HG02642 (cell line): ENCODE measurements around the gene PIGZ.
A peak's percentile ranks its signal among the peaks of the same experiment; 100 is the strongest.

Source experiments
- ATAC-seq: cut with Tn5 transposase; IDR thresholded peaks from one replicate; pipeline ENCODE4 v1.9.1; 2021; ENCODE audit warnings: mild to moderate bottlenecking; ENCODE audit not compliant: unreplicated experiment, poor library complexity

The PIGZ gene

DNA sequence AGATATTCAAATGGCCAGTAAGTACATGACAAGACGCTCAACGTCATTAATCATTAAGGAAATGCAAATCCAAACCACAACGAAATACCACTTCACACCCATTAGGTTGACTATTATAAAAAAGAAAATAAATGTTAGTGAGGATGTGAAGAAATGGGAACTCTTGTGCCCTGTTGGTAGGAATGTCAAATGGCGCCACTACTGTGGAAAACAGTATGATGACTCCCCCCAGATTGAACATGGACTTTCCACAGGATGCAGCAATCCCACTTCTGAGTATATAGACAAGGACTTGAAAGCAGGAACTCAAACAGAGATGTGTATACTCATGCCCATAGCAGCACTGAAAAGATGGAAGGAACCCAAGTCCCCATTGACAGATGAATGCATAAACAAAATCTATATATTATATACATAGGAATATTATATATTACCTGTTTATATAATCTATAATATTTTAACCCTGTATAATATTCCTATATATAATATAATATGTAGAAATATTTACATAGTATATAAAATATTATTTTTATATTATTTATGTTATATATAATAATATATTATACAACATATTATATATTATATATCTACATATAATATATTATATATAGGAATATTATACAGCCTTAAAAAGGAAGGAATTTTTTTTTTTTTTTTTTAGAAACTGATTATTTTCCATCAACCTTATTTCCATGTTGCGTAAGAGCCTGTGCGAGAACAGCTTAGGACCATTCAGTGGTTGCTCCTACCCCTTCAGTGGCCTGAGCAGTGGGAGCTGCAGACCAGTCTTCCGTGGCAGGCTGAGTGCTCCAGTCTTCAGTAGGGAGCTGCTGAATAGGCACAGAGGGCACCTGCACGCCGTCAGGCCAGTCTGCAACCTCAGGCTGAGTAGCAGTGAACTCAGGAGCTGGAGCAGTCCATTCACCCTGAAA lies 17.6 kb upstream of the PIGZ start:
- ATAC-seq: no peak

GRCh38 chr3:196985298-196985697 lies 16.7 kb upstream of the PIGZ start:
- no peak for ATAC-seq

DNA sequence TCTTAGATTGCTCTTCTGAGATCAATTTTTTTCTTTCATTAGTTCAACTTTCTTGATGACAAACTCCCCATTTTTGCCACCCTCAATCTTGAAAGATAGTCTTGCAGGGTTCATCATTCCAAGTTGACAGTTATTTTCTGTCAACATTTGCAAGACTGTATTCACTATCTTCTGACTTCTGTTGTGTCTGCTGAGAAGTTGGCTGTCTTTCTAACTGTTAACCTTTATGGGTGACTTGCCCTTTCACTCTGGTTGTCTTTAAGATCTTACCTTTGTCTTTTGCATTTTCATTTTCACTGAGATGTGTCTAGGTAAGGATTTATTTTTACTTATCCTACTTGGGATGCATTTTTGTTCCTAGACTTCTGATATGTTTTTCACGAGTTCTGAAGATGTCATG lies 14.6 kb upstream of the PIGZ start:
- ATAC-seq: no peak

DNA sequence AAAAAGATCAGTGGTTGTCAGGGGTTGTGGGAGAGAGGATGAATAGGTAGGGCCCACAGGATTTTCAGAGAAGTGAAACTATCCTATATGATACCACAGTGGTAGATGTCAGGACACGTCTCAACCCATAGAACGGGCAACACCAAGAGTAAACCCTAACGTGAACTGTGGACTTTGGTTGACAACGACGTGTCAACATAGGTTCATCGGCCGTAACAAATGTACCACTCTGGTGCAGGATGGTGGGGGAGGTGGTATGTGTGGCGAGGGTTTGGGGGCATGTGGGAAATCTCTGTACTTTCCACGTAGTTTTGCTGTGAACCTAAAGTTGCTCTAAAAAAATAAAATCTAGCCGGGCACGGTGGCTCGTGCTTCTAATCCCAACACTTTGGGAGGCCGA lies 13.0 kb upstream of the PIGZ start:
- ATAC-seq: no peak

GRCh38 chr3:196979545-196979944 lies 10.9 kb upstream of the PIGZ start:
- no peak for ATAC-seq

DNA sequence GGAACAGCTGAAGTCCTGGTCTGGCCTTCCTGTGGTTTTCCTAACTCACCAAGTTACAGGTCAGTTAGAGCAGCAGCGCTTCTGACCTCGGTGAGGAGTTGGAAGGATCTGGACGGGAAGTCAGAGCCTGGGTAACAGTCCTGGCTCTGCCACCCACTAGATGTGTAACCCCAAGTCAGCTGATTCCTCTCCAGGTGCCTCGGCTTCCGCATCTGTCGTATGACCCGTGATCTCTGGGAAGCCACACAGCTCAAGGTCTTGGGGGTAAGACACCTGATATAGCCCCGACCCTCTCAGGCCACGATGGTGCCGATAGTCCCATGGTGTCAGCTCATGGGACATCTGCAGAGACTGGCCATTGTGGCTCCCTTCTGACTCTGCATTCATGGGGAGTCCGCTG lies 8.3 kb upstream of the PIGZ start:
- ATAC-seq: no peak

GRCh38 chr3:196975349-196975748 lies 6.7 kb upstream of the PIGZ start:
- ATAC-seq: no peak

DNA sequence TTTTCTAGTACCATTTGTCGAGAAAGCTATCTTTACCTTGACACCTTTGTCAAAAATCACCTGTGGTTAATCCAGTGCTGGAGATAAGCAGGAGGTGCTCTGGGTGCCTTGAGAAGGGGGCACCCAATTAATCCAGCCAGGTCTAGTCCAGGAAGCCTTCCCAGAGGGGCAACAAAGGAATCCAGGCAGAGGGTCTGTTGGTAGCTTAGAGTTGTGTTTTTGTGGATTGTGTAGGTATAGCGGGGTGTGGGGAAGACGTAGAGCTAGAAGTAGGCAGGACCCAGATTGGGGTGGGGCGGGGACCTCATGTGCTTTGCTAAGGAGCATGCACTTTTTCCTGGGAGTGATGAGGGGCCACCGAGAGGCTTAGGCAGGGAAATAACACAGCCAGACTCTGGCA lies 6.0 kb upstream of the PIGZ start:
- no peak for ATAC-seq

DNA sequence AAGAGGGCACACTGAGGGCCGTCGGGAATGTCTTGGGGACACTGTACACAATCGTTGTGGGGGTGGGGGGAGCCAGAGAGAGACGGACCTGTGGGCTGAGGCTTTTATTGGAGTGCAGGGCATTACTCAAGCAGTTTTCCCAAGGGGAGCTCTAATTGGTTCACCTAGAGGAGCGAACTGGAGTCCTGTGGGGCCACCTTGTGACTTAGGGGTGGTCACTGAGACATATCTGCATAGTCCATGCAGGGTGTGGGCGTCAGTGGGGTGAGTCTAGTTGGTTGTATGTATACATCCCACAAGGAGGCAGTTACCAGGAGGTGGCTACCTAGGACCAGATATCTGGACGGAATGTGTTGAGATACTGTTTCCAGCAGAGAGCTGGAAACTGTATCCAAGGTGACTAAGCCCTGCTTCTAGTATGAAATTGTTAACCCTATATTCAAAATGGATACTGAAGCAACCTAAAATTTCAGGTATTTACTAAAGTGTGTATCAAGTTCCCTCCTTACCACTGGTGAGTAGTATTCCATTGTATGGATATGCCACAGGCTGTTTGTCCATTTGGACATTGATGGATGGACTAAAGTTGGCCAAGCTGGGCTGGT lies 2.6 kb upstream of the PIGZ start:
- no peak for ATAC-seq

- no peak for ATAC-seq
Observed at GRCh38 chr3:196970547-196971093, 2.0 kb upstream of the PIGZ start.

GRCh38 chr3:196969660-196970546 lies 1.3 kb upstream of the PIGZ start:
- peak; percentile 59 for ATAC-seq

DNA sequence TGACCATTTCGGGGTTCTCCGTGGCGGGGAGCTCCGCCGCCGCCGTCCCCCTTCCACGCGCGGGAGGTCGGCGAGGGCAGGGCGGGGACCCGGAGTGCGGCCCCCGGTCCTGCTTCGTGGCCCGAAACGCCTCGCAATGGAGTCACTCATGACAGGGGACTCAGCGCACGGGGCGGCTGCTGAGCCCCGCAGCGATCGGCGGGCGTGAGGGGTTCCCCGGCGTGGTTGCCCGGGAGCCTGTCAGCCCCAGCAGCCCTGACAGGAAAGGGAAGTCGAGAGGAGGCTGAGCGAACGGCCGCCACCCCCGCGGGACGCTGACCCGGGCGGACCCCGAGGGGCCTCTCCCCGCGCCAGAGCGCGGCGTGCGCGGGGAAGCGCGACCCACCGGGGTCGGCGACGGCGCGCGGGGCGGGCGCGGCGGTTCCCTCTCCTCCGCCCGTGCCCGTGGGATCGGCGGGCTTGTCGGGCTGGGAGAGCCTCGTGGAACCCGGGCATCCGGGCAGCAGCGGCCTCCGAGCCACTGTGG lies 564 bp upstream of the PIGZ start:
- ATAC-seq: peak; percentile 56

GRCh38 chr3:196967412-196968232 lies 1.0 kb downstream of the PIGZ start:
- no peak for ATAC-seq

GRCh38 chr3:196966526-196967401 lies 1.9 kb downstream of the PIGZ start:
- no peak for ATAC-seq

DNA sequence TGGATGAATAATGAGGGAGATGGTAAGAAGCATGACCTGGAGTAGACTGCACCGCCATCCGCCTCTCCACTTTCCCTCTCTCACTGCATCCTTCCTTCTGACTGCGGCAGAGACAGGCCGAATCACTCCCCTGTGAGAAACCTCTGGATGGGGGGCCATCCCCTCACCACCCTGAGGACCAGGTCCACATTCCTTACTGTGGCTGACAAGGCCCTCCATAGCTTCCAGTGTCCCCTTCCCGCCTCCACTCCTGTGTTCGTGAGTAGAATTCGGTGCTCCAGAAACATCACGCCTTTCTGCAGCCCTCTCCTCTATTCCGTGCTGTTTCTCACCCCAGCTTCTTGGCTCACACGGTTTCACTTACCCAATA lies 2.8 kb downstream of the PIGZ start:
- ATAC-seq: no peak

- ATAC-seq: no peak
Observed at GRCh38 chr3:196965112-196965803, 3.4 kb downstream of the PIGZ start.

DNA sequence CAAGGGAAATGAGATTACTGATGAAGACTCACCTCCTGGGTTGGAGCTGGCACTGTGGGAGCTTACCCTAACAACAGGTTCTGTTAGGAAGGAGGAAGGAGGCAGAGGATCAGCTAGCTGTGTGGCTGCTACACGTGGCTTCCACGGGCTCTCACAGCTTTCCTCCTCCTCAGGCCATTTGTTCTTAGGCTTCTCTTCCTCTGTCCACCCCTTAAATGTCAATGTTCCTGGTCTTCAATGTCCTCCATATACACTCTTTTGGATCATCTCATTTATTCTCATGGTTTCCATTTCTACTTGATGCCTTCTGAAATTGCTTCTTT lies 5.0 kb downstream of the PIGZ start:
- ATAC-seq: no peak

DNA sequence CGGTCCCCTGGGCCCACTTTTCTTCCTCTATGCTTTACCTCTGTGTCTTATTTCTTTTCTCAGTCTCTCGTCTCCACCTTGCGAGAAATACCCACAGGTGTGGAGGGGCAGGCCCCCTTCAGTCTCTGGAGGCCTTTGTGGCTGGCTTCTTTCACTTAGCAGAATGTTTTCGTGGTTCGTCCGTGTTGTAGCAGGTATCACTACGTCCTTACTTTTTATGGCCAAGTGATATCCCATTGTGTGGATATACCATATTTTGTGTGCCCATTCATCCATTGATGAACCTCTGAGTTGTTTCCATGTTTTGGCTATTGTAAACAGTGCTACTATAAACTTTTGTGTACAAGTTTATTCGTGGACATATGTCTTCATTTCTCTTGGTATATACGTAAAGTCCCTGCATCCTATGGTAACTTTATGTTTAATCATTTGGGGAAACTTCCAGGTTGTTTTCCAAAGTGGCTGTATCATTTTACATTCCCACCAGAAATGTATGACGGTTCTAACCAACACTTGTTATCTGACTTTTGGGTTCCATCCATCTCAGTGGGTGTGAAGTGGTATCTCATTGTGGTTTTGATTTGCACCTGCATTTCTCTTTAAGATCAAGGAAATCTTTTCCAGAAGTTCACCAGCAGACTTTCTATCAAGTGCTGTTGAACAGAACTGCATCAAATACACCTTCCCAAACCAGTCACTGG lies 5.6 kb downstream of the PIGZ start:
- no peak for ATAC-seq
